HG03354 (cell line): ENCODE measurements around the gene FOXD1.
"Not testable (repeated sequence)": the region's sequence is repeated elsewhere in the genome, so short reads cannot be mapped to it uniquely, and the experiment has no call there.

ENCODE experiments used
- ATAC-seq: cut with Tn5 transposase; IDR thresholded peaks from one replicate; pipeline ENCODE4 v1.9.1; 2021; ENCODE audit warnings: mild to moderate bottlenecking; ENCODE audit not compliant: unreplicated experiment, poor library complexity, severe bottlenecking

FOXD1 gene

DNA sequence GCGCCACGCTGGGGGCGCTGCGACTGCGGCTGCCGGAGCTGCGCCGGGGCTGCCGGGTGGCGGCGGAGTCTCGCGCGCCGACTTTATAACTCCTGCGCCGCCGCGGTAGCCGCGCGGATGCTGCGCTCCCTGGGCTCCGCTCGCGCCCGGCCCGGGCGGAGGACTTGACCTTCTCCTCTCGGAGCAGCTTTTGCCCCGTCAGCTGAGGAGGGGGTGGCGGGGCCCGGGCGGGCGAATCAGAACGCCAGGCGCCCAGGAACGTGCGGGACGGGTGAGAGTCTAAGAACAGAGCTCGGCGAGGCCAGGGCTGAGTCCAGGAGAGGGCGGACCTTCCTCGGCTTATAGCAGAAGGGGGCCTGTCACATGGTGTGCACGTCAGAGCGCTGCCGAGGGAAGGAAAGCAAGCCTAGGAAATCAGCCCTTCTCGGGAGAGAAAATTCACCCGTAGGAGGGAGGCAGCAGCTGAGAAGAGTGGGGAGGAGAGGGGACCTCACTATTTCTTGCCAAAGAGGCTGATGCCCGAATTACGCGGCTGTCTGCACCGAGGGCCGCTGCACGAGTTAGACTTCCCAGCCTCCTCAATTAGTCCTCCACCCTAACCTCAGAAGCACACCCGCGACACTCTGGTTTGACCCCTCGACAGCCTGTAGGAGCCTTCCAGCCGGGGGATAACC lies at the start of gene FOXD1:
FOXD1 (minus strand) TSS at position 315 of the 674 bp plus-strand sequence. CDS start 415 bp downstream, outside the sequence.
- ATAC-seq = no peak

DNA sequence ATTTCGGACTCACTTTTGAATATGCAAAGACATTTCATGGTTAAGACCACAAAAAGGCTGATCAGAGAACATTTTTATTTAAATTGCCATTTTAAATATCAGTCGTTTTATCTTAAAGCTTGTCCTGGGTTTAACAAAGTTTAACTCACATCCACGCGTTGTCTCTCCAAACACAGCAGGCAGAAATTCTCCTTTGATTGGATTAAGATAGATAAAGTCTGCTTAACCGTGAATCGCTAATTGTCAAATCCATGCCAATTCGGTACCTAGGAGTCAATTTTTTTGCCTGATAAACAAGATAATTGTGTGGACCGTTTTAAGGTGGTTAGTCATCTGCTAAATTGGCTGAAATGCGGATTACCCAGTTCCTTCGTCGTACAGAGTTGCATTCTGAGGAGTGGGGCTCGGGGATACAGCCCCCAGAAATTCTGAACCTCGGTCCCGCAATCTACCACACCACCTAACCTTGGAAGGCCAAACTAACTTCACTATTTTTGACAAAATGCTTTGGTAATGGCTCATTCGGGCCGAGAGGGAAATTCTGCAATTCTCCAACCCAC lies 49.0 kb upstream of the FOXD1 start:
- no peak for ATAC-seq

DNA sequence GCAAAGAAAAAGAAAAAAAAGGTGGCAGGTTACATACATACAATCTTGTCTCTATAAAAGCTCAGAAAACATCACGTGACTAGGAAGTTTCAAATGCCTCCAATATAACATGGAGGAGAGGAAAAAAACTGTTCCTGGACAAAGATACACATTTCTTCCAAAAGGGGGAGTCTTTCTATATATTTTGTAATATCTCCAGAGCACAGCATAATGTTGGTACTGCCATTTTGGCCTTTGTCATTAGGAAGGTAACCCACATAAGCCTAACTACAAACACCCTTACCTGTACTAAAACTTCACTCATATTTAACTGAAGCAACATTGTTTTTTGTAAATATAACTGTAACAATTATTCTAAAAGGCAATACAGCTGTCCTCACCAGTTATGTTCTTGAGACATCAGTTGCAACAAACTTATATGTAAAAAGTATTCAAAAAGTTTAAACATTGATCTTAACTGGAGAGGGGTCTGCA lies 48.4 kb upstream of the FOXD1 start:
- ATAC-seq = no peak

DNA sequence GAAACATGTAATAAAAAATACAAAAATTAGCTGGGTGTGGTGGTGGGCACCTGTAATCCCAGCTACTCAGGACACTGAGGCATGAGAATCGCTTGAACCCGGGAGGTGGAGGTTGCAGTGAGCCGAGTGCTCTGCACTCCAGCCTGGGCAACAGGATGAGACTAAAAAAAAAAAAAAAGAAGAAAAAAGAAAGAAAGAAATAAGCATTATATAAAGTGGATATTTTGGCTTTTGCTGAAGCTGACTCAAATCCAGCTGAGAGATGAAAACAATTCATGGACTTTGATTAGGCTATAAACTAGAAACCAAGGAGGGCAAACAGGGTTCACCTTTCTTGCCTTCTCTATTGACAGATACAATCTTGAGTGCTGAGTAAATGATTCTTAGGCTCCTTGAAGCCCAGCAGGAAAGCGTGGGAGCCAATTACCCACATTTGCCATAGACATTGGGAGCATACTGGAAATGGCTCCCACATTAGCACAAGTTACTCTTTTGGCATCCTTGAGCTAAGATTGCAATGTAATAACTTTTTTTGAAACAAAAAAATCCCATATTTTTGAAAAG lies 47.3 kb upstream of the FOXD1 start:
- no peak for ATAC-seq

DNA sequence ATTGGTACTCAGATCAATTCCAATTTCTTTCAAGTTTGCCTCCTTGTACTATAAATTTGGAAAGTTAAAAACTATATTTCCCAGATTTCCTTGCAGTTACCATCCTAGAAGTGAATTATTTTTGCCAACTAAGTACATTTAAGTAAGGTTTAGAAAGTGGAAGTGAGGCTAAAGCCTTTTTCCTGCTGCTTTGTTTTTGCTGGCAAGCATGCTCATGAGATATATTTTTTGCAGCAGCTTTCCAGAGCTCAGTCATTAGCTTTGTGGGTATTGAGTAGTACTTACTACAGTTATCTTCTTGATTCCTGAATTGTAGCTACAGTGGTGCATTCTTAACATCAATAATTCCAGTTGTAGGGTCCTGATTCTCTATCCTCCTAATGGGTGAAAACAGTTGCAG lies 46.1 kb upstream of the FOXD1 start:
- ATAC-seq = no peak

DNA sequence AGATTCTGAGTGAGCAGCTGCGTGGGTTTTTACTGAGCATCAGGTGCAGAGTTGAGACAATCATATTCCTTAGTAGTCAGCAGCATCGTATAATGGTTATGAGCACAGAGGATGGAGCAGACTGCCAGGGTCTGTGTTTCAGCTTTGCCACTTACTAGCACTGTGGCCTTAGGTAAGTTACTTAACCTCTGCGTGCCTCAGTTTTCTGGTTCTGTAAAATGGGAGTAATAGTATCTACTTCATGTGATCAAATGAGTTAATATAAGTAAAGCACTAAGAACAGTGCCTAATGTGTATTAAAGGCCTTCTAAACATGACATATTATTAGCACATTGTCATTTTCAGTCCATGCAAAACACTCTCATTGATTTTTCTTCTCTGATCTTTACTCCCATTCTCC lies 44.8 kb upstream of the FOXD1 start:
- no peak for ATAC-seq

DNA sequence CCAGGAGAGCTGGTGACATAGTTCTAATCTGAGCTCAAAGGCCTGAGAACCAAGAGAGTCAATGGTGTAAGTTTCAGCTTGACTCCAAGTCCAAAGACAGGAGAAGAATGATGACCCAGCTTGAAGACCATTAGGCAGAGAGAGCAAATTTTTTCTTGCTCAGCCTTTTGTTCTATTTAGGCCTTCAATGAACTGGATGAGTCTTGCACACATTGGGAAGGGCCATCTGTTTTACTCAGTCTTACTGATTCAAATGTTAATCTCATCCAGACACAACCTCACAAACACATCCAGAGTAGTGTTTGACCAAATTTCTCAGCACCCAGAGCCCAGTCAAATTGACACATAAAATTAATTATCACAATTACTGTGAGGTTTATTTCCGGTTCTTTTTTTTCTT lies 42.6 kb upstream of the FOXD1 start:
- no peak for ATAC-seq

DNA sequence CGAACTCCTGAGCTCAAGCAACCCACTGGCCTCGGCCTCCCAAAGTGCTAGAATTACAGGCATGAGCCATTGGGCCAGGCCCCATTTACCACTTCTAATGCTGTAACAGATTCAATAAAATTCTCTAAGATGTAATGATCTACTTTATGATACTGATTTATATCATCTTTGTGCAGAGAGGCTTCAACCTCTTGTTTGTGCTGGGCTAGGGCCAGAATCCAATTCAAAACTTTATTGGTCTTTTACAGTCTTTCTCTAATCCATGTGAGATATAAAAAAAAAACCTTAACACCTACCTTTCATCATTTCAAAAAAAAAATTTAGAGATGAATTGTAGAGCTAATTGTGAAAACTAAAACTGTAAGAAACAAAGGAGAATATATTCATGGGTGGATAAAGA lies 41.5 kb upstream of the FOXD1 start:
- ATAC-seq = no peak

DNA sequence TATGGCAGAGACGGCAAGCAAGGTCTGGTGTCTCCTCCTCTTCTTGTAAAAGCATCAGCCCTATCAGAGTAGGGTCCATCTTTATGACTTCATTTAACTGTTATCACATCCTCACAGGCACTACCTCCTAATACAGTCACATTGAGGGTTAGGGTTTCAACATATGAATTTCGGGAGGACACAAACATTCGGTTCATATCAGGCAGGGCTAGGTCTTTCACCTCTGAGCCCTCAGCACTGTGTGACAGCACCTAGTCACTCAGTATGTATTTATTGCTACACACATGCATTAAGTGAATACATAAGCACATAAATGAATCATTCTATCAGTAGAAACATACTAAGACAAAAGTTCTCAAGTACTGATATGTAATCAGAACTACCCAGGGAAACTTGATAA lies 40.2 kb upstream of the FOXD1 start:
- no peak for ATAC-seq

DNA sequence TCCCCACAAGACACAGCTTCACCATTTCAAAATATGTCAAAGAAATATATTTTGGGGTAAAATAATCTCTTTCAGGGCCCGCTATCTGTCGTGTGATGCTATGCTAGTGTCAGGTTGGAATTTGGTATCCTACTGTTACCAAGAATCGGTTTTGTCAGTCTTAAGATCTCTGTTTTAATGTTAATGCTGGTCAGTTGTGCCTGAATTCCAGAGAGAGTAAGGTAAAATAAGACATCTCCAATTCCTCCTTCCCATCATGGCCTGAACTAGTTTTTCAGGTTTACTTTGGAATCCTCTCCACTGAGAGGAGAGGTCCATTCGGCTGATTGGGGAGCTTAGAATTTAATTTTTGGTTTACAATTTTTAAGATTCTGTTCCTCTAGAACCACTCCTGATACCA lies 39.2 kb upstream of the FOXD1 start:
- no peak for ATAC-seq

DNA sequence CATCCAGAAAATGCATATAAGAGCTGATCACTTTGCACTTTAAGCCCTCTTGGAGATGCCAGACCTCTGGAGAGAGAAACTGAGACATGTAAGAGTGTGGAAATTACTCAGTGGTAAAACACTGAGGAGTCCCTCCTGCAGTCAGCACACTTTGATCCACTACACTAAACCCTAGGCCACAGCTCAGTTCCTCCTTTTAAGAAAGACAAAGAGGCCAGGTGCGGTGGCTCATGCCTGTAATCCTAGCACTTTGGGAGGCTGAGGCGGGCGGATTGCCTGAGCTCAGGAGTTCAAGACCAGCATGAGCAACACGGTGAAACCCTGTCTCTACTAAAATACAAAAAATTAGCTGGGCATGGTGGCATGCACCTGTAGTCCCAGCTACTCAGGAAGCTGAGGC lies 38.7 kb upstream of the FOXD1 start:
- ATAC-seq = not testable (repeated sequence)

DNA sequence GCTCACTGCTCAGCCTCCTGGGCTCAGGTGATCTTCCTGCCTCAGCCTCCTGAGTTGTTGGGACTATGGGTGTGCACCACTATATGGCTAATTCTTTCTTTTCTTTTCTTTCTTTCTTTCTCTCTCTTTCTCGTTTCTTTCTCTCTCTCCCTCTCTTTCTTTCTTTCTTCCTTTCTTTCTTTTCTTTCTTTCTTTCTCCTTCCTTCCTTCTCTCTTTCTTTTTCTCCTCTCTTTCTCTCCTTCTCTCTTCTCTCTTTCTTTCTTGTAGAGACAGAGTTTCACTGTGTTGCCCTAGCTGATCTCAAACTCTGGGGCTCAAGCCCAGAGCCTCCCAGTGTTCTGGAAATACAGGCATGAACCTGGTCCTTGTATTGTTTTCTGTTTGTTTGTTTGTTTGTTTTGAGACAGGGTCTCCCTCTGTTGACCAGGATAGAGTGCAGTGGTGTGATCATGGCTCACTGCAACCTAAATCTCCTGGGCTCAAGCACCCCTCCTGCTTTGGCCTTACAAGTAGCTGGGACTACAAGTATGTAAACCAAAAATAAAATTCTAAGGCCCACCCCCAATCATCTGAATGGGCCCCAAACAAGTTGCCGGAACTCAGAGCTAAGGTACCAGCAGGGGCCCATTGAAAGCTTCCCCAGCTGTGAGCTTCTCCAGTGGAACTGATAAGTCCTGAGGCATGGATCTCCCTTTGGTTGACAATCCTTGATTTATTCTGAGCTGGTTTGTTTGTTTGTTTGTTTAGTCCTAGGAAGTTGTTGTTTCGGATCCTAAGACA lies 37.7 kb upstream of the FOXD1 start:
- ATAC-seq = no peak

DNA sequence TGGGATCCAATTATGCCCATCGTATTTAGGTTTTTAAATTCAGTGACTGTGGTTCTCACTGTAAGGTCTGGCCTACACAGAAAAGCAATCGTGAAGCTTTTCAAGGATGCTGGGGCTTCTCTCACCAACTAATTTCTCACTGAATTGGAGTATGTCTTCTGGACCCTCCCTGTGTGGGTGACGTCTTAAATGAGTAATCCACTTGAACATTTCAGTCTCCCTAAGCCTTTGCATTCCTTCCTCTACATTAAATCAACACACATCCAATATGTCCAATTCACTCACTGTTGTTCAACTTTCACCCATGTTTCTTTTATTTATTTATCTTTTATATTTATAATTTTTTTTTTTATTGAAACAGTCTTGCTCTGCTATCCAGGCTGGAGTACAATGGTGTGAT lies 37.1 kb upstream of the FOXD1 start:
- no peak for ATAC-seq

DNA sequence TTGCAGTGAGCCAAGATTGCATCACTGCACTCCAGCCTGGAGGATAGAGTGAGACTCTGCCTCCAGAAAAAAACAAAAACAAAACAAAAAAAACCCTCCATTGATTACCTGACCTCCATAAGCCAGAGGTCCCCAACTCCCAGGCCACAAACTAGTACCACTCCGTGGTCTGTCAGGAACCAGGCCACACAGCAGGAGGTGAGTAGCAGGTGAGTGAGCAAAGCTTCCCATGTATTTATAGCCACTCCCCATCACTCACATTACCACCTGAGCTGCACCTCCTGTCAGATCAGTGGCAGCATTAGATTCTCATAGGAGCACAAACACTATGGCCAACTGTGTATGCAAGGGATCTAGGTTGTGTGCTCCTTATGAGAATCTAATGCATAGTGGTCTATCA lies 35.9 kb upstream of the FOXD1 start:
- no peak for ATAC-seq

DNA sequence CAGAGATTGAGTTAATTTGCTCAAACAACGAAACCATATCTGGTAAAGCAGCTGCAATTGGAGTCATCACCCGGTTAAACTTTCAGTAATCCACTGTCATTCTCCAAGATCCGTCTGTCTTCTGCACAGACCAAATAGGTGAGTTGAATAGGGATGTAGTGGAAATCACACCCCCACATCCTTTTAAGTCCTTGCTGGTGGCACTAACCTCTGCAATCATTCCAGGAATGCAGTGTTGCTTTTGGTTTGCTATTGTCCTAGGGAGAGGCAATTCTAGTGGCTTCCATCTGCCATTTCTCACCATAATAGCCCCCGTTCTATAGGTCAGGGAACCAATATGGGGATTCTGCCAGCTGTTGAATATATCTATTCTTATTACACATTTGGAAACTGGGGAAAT lies 35.1 kb upstream of the FOXD1 start:
- ATAC-seq = no peak

DNA sequence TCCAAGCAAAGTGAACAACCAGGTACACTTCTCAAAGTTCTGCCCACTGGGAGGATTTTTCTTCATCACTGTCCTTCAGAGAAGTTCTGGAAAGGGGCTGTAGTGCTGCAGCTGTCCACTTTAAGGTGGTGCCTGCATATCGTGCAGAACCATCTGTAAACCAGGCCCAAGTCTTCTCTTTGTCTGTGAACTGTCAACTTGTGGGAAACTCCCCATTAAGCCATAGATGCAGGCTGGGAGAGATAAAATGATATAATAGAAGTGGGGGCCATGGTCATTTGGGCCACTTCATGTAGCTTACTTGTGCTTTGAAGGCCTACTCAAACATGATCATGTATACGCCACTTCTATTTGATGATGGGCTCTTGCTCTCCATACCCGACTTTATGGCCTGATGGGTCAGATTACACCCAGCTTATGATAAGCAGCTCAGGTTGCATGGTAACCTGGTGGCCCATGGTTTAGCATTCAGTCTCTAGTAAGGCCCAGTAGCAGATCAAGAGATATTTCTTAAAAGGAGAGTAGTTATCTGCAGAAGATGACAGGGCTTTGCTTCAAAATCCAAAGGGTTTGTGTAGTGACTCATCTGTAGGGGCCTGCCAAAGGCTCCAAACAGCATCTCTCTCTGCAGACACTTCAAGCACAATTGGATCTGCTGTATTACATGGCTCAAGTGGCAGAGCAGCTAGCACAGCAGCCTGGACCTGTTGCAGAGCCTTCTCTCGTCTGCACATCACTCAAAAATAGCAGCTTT lies 34.0 kb upstream of the FOXD1 start:
- no peak for ATAC-seq

DNA sequence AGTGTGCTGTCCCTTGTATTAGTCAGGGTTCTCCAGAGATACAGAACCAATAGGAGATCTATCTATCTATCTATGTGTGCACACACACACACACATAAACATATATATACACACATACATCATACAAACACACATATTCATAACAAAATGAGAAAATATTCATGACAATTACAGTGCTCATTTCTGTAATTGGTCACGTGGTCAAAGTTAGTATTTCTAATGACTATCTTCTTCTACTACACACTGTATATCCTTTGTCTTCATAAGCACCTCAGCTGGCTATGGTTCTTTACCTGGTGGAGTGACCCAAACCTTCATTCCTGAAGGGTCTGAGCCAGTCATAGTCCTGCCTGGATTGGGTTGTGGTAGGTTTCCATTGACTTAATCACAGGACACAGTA lies 31.9 kb upstream of the FOXD1 start:
- no peak for ATAC-seq

DNA sequence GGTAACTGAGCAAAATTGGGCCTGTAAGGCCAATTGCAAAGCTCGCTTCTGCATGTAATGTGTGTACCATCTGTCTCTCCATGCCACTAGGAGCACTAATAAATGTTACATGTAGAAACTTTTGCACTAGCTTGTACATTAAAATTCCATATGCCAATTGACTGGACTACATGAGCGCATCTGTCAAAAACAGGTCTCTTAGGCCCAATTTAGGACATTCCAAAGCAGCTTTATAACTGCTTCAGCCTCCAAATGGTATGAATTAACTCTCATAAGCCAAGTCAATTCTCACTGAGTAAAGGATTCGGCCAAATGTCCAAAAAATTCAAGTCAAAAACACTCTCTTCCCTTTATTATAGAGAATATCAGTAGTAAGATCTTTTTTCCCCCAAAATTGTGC lies 23.5 kb upstream of the FOXD1 start:
- ATAC-seq = no peak

DNA sequence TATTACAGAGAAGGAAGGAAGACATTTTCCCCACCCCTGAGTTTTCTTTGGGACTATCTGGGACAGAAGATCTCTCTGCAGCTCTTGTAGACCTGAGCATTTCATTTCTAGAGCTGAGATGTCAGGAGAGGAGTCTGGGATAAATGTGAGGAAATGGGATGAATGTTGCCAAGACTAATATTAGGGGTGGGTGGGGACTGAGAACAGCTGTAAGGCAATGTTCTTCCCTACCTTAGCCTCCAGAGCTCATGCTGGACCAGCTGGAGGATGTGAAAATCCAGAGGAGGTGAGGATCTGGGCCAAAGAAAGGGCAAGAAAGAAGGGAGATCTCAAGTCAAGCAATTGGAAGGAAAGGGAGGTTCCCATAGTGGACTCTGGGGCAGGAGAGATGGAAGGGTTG lies 23.1 kb upstream of the FOXD1 start:
- no peak for ATAC-seq

DNA sequence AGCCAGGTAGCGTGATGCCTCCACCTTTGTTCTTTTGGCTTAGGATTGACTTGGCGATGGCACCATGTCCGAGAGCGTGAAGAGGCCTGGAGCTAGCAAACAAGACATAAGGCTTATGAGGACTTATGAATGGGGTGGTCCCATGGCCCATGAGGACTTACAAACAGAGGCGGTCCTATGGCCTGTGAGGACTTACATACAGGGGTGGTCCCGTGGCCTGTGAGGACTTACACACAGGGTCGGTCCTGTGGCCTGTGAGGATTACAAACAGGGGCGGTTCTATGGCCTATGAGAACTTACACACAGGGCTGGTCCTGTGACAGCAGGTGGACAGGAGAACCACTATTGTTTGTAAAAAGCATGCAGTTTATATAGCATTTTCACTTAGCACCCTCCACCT lies 21.3 kb upstream of the FOXD1 start:
- no peak for ATAC-seq
